Motor neuron (in vitro differentiated cells): ENCODE data around the gene VPS51. TPM values are rescaled to one million over a fixed set of nuclear protein-coding genes. Genes with fewer than 3 reads are reported as not detected.
"Not testable (repeated sequence)": the region's sequence is repeated elsewhere in the genome, so short reads cannot be mapped to it uniquely, and the experiment has no call there.

Experiments used
- ATAC-seq, 8 experiments: fragments of 200-7000 bp; cut with Tn5 transposase; replicated peaks in 6 of 8; 2 replicates each; pipeline ENCODE4 v1.8.0; 2021; ENCODE audit warnings: mild to moderate bottlenecking in 8 of 8, moderate library complexity in 8 of 8
- H3K27ac ChIP-seq, 2 donors: fragments of 250-450 bp; sonication (Bioruptor Pico); 2 replicates each; pipeline ENCODE4 v1.9.0; 2021; ENCODE audit warnings: antibody characterized with exemption in 2 of 2, mild to moderate bottlenecking in 2 of 2, moderate library complexity in 1 of 2
- H3K4me1 ChIP-seq, 2 donors: fragments of 250-450 bp; sonication (Bioruptor Pico); replicated peaks in 1 of 2; 2 replicates each; pipeline ENCODE4 v1.6.1; 2021; ENCODE audit warnings: antibody characterized with exemption in 2 of 2, mild to moderate bottlenecking in 2 of 2, moderate library complexity in 1 of 2
- H3K4me3 ChIP-seq, 5 donors: fragments of 250-450 bp; sonication (Bioruptor Pico); 2 replicates each; pipeline ENCODE4 v1.9.0; 2021; ENCODE audit warnings: antibody characterized with exemption in 5 of 5, mild to moderate bottlenecking in 5 of 5, moderate library complexity in 4 of 5
- WGBS, 10 experiments: fragments of 450-650 bp; shearing (Covaris generic); methylation state at CpG; one replicate each; pipeline ENCODE4 v1.0.0; 2022; 5-methylcytosine and 5-hydroxymethylcytosine counted together
- in situ Hi-C, 9 experiments: fragments of 400-800 bp; cut with MboI; loops; one replicate each; pipeline ENCODE4 v1.15.0; 2021; ENCODE audit warnings: low sequenced_read_pairs in 9 of 9, low pct_unique_long_range_greater_than_20kb in 2 of 9; ENCODE audit not compliant: unreplicated experiment in 9 of 9
- total RNA-seq, 8 experiments: library from RNA; unstranded; fragments of 300-600 nt; gene quantifications; 2 replicates each; pipeline versions ENCODE4 v1.2.3 to v1.2.4, GENCODE V29; 2022

VPS51 gene
- total RNA-seq, 8 experiments from 2014 or later: 58.3 to 137 (median 89.5) TPM

GRCh38 chr11:65112546-65113360 is 16.7 kb downstream of the VPS51 start:
- peak overlapping the region; percentile 87 to 94 for H3K27ac ChIP-seq
- WGBS, 10 experiments: 0% methylated on average over 5 to 7 of the region's 57 CpGs; no CpG with 5 or more reads in 8 of the 10 experiments
- ATAC-seq: peak; percentile 25 to 60 (median 51)
- peaks cover 19 to 24% of the 10 kb centered on the region in 2 donors for H3K4me1 ChIP-seq
- H3K4me3 ChIP-seq: peak overlapping the region; percentile 53 to 86 (median 61)
- in situ Hi-C loops: no loop called here

GRCh38 chr11:65113361-65113756 is 17.3 kb downstream of the VPS51 start:
- H3K4me1 ChIP-seq: peaks cover 22 to 24% of the 10 kb centered on the region in 2 donors
- WGBS, 10 experiments: 0 to 82% (median 76%) methylated on average over 1 to 2 of the region's 14 CpGs; no CpG with 5 or more reads in 5 of the 10 experiments
- H3K27ac ChIP-seq: peak overlapping the region; percentile 87 to 94
- H3K4me3 ChIP-seq: peak overlapping the region; percentile 53 to 86 (median 61)
- ATAC-seq: no peak
- in situ Hi-C loops: no loop called here

- in situ Hi-C loops: no loop called here
- ATAC-seq: no peak
- peaks cover 22 to 24% of the 10 kb centered on the region in 2 donors for H3K4me1 ChIP-seq
- no peak overlapping the region for H3K27ac ChIP-seq
- H3K4me3 ChIP-seq: peak overlapping the region in 2 of 5 donors; percentile 53 to 62
- 88 to 100% (median 96%) methylated on average over 1 to 5 of the region's 6 CpGs; no CpG with 5 or more reads in 7 of the 10 experiments for WGBS, 10 experiments
Measured at GRCh38 chr11:65113839-65114238, 17.8 kb downstream of the VPS51 start.

GRCh38 chr11:65114538-65115171 is 18.6 kb downstream of the VPS51 start:
- Histone ChIP-seq H3K27ac (no peak overlapping the region), H3K4me3 (no peak overlapping the region), H3K4me1 (peaks cover 22 to 24% of the 10 kb centered on the region in 2 donors)
- ATAC-seq: no peak
- in situ Hi-C loops: no loop called here
- 82 to 91% methylated on average over 3 to 5 of the region's 11 CpGs; no CpG with 5 or more reads in 8 of the 10 experiments for WGBS, 10 experiments

GRCh38 chr11:65115361-65116082 is 19.5 kb downstream of the VPS51 start:
- no peak overlapping the region for H3K4me3 ChIP-seq
- no peak for ATAC-seq
- H3K27ac ChIP-seq: no peak overlapping the region
- in situ Hi-C loops: no loop called here
- whole genome bisulfite sequencing, 10 experiments: 88 to 100% (median 98%) methylated on average over 1 to 5 of the region's 21 CpGs; no CpG with 5 or more reads in 6 of the 10 experiments
- H3K4me1 ChIP-seq: peaks cover 21 to 23% of the 10 kb centered on the region in 2 donors

GRCh38 chr11:65116370-65117205 is 20.6 kb downstream of the VPS51 start:
- in situ Hi-C loops: no loop called here
- peaks cover 19% of the 10 kb centered on the region in 2 donors for H3K4me1 ChIP-seq
- H3K4me3 ChIP-seq: peak overlapping the region; percentile 51 to 81 (median 60)
- peak in 3 of 8 experiments; percentile 5 to 9 (median 7) for ATAC-seq
- 2 to 73% (median 41%) methylated on average over 3 to 25 of the region's 68 CpGs; no CpG with 5 or more reads in 5 of the 10 experiments for WGBS, 10 experiments
- H3K27ac ChIP-seq: peak overlapping the region; percentile 62 to 86

- 0 to 1% (median 0%) methylated on average over 4 to 20 of the region's 89 CpGs; no CpG with 5 or more reads in 5 of the 10 experiments for WGBS, 10 experiments
- Histone ChIP-seq H3K4me3 (peak within 1 kb of the TSS; percentile 51 to 81 (median 60)), H3K27ac (peak within 1 kb of the TSS; percentile 62 to 86), H3K4me1 (peaks cover 19% of the 10 kb centered on the region in 2 donors)
- peak; percentile 45 to 74 (median 68) for ATAC-seq
- in situ Hi-C loops: no loop called here
Measured at GRCh38 chr11:65117206-65118096, 21.4 kb downstream of the VPS51 start, which contains the start of gene ZNHIT2. Gene ZNHIT2, minus strand, starts transcription at chr11:65117701. Its CDS starts 48 bp downstream, at chr11:65117653.

GRCh38 chr11:65118097-65118837 is 22.3 kb downstream of the VPS51 start:
- in situ Hi-C loops: no loop called here
- ATAC-seq: no peak
- Histone ChIP-seq H3K4me3 (peak overlapping the region in 1 of 5 donors; percentile 1), H3K27ac (peak overlapping the region in 1 of 2 donors; percentile 40), H3K4me1 (peaks cover 23 to 24% of the 10 kb centered on the region in 2 donors)
- 0 to 95% (median 84%) methylated on average over 1 to 12 of the region's 18 CpGs; no CpG with 5 or more reads in 2 of the 10 experiments for WGBS, 10 experiments

GRCh38 chr11:65118891-65119669 is 23.1 kb downstream of the VPS51 start:
- 64 to 100% (median 97%) methylated on average over 1 to 13 of the region's 18 CpGs; no CpG with 5 or more reads in 1 of the 10 experiments for WGBS, 10 experiments
- in situ Hi-C loops, H3K4me3 ChIP-seq, ATAC-seq, H3K27ac ChIP-seq: not testable (repeated sequence)
- peaks cover 18 to 21% of the 10 kb centered on the region in 2 donors for H3K4me1 ChIP-seq

GRCh38 chr11:65119670-65119995 is 23.6 kb downstream of the VPS51 start:
- Histone ChIP-seq H3K27ac (no peak overlapping the region), H3K4me3 (no peak overlapping the region), H3K4me1 (peaks cover 18 to 21% of the 10 kb centered on the region in 2 donors)
- in situ Hi-C loops: no loop called here
- ATAC-seq: no peak
